Transverse colon (tissue), 3 donors: ENCODE measurements around the gene MPPED1.

Experiments used
- EP300 ChIP-seq: sonication (generic); formaldehyde crosslinking; IDR thresholded peaks from one replicate; pipeline ENCODE4 v1.6.1; 2017; ENCODE audit warnings: antibody characterized with exemption, low read depth
- POLR2A ChIP-seq: fragments of 450-650 bp; IDR thresholded peaks from one replicate; pipeline ENCODE4 v1.6.1; 2016; ENCODE audit warnings: antibody characterized with exemption, mild to moderate bottlenecking, moderate library complexity
- TF ChIP-seq, protein P1 (sequence below), 5 experiments: fragments of 200-600 bp in 3 of 5; fragments of 450-650 bp in 2 of 5; sonication (generic) in 3 of 5; IDR thresholded peaks; 1 replicate in 2 of 5; 2 replicates in 3 of 5; pipeline ENCODE4 v1.5.1; 2016 to 2017; ENCODE audit warnings: antibody characterized with exemption in 5 of 5, inconsistent platforms in 3 of 5, mild to moderate bottlenecking in 2 of 5, moderate library complexity in 1 of 5

DNA sequence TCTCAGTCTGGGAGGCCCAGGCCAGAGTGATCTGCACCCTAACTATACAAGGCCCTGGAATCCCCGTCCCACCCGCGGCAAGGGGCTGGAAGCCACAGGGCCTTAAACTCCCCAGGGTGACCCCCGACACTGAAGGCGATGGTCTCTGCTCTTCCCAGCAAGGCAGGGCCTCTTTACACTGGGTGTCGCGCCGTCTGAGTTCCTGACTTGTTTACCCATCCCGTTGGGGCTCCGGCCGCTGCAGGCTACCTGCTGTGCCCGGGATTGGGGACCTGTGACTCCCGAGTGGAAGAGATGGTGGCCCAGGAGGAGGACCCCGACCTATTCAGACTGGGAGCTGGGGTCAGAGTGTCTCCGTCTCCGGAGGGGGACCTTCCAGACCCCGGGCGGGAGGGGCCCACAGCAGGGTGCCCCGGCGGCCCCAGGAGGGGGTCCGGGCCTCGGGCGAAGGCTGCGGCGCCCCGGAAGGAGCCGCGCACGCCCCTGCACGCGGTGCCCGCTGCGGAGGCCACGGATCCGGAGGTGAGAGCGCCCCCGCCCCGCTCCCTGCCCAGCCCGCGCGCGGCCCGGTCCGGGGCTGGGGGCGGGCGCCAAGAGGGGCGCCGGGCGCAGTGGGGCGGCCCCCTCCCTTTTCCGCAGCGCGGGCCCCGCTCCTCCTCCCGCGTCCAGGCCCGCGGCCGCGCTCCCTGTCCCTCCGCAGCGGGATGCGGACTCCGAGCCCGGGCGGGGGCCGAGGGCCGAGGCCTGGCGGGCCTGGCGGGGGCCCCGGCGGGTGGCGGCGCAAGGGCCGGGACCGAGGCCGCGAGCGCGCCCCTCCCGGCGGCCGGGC is 560 bp upstream of the MPPED1 start:
- TF ChIP-seq, protein P1, sequence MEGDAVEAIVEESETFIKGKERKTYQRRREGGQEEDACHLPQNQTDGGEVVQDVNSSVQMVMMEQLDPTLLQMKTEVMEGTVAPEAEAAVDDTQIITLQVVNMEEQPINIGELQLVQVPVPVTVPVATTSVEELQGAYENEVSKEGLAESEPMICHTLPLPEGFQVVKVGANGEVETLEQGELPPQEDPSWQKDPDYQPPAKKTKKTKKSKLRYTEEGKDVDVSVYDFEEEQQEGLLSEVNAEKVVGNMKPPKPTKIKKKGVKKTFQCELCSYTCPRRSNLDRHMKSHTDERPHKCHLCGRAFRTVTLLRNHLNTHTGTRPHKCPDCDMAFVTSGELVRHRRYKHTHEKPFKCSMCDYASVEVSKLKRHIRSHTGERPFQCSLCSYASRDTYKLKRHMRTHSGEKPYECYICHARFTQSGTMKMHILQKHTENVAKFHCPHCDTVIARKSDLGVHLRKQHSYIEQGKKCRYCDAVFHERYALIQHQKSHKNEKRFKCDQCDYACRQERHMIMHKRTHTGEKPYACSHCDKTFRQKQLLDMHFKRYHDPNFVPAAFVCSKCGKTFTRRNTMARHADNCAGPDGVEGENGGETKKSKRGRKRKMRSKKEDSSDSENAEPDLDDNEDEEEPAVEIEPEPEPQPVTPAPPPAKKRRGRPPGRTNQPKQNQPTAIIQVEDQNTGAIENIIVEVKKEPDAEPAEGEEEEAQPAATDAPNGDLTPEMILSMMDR (IDR thresholded peaks at IDR 0.05): no peak
- TF ChIP-seq EP300 (no peak), POLR2A (no peak)
